Right lobe of liver (tissue), 6 donors: ENCODE measurements around the gene KIF12. TPM values are rescaled to one million over a fixed set of nuclear protein-coding genes. Genes with fewer than 3 reads are reported as not detected.
A peak's percentile ranks its signal among the peaks of the same experiment; 100 is the strongest.

Experiments used
- ATAC-seq, 4 donors: fragments of 200-7000 bp; cut with Tn5 transposase; one replicate each; pipeline ENCODE4 v1.9.1; 2020; ENCODE audit warnings: mild to moderate bottlenecking in 4 of 4, moderate library complexity in 4 of 4
- DNase-seq, 3 donors: peaks; one replicate each; pipeline ENCODE4 v3.0.0-alpha.2; 2020
- H3K27ac ChIP-seq, 3 donors: fragments of 200-600 bp; one replicate each; pipeline ENCODE4 v1.8.0; 2022
- H3K27me3 ChIP-seq, 2 donors: fragments of 200-600 bp; one replicate each; pipeline ENCODE4 v1.8.0; 2022
- H3K36me3 ChIP-seq, 4 donors: fragments of 200-600 bp; sonication (generic) in 1 of 4; one replicate each; pipeline versions ENCODE4 v1.5.1 to v1.8.0; 2017 to 2022; ENCODE audit warnings: control low read depth in 1 of 4
- H3K4me1 ChIP-seq, 4 donors: fragments of 200-600 bp; sonication (generic) in 1 of 4; one replicate each; pipeline versions ENCODE4 v1.5.1 to v1.8.0; 2017 to 2022; ENCODE audit warnings: control low read depth in 1 of 4
- H3K4me3 ChIP-seq, 3 donors: fragments of 200-600 bp; one replicate each; pipeline ENCODE4 v1.8.0; 2022
- H3K9me3 ChIP-seq, 4 donors: fragments of 200-600 bp; sonication (generic) in 1 of 4; one replicate each; pipeline versions ENCODE4 v1.5.1 to v1.8.0; 2017 to 2022; ENCODE audit warnings: control low read depth in 1 of 4
- CTCF ChIP-seq, 4 donors: fragments of 200-600 bp in 3 of 4; fragments of 450-650 bp in 1 of 4; IDR thresholded peaks; one replicate each; pipeline versions ENCODE4 v1.5.1 to v1.8.0; 2016 to 2022; ENCODE audit warnings: antibody characterized with exemption in 4 of 4, mild to moderate bottlenecking in 2 of 4
- POLR2A ChIP-seq: fragments of 450-650 bp; IDR thresholded peaks from one replicate; pipeline ENCODE4 v1.6.1; 2017; ENCODE audit warnings: antibody characterized with exemption, mild to moderate bottlenecking
- WGBS: methylation state at CpG from one replicate; pipeline ENCODE4 v1.1.6; 2018; ENCODE audit warnings: low coverage, low lambda C conversion rate; ENCODE audit not compliant: insufficient coverage; ENCODE audit errors: missing lambda C conversion rate; 5-methylcytosine and 5-hydroxymethylcytosine counted together
- intact Hi-C, 2 donors: fragments of 100-400 bp; cut with DNase I; formaldehyde crosslinking; loops; one replicate each; pipeline versions ENCODE4 v1.11.2 to v1.14.1; 2022
- total RNA-seq, 6 experiments: library from RNA; depleted of rRNA in 2 of 6; stranded (reverse); fragments of >200 nt in 2 of 6; fragmentation: NEBNext Ultra II Directional in 3 of 6; extraction: Animal tissue kit (Norgen Biotek cat#: 25700) in 3 of 6; gene quantifications; one replicate each; pipeline versions ENCODE4 v1.1.0 to v1.2.4, GENCODE V29; 2016 to 2023
- donor health status: DM: no; HTN: yes; CAD: no.
- donor health status: DM: no; HTN: no; CAD: no.
- donor health status: DM: no; HTN: no; CAD: no.
- donor health status: DM: no; HTN: yes; CAD: no.
- donor health status: DM: no; HTN: yes; CAD: no.

KIF12 gene
- total RNA-seq, 6 experiments from 2014 or later: 3.1 to 24.3 (median 14.2) TPM

- Histone ChIP-seq H3K4me1 (no peaks in the 10 kb centered on the region), H3K9me3 (no peaks in the 10 kb centered on the region), H3K27ac (no peak overlapping the region), H3K4me3 (no peak overlapping the region), H3K36me3 (peaks cover 0 to 5% (median 2%) of the 10 kb centered on the region in 4 donors), H3K27me3 (no peaks in the 10 kb centered on the region)
- no peak for ATAC-seq
- TF ChIP-seq POLR2A: no peak
- no peak for TF ChIP-seq CTCF (IDR thresholded peaks at IDR 0.05)
- intact Hi-C loops: no loop called here
- DNase-seq: peak in 1 of 3 donors; percentile 28
- 77% methylated on average over 3 of the region's 7 CpGs for WGBS
These were observed 47.4 kb downstream of the KIF12 start for GRCh38 chr9:114051706-114052105.

GRCh38 chr9:114051281-114051680 is 47.8 kb downstream of the KIF12 start:
- no peaks in the 10 kb centered on the region for H3K27me3 ChIP-seq
- 93% methylated on average over 8 of the region's 15 CpGs for WGBS

GRCh38 chr9:114050646-114051045 is 48.4 kb downstream of the KIF12 start:
- ATAC-seq: no peak

More at GRCh38 chr9:114051281-114051680, 47.8 kb downstream of the KIF12 start:
- ATAC-seq (no peak), DNase-seq (peak in 1 of 3 donors; percentile 35)
- TF ChIP-seq CTCF (IDR thresholded peaks at IDR 0.05) (no peak), POLR2A (no peak)
- intact Hi-C loops: no loop called here
- Histone ChIP-seq H3K9me3 (no peaks in the 10 kb centered on the region), H3K36me3 (peaks cover 0 to 5% (median 2%) of the 10 kb centered on the region in 4 donors), H3K4me3 (no peak overlapping the region), H3K4me1 (no peaks in the 10 kb centered on the region), H3K27ac (no peak overlapping the region)

GRCh38 chr9:114050226-114050568 is 48.9 kb downstream of the KIF12 start:
- intact Hi-C loops: no loop called here
- 75% methylated on average over 8 of the region's 11 CpGs for WGBS
- no peaks in the 10 kb centered on the region for H3K9me3 ChIP-seq
- DNase-seq (no peak), ATAC-seq (no peak)
- H3K4me1 ChIP-seq: no peaks in the 10 kb centered on the region
- H3K27ac ChIP-seq: no peak overlapping the region
- no peak overlapping the region for H3K4me3 ChIP-seq
- no peak for TF ChIP-seq POLR2A
- no peak for TF ChIP-seq CTCF (IDR thresholded peaks at IDR 0.05)
- no peaks in the 10 kb centered on the region for H3K27me3 ChIP-seq
- peaks cover 0 to 5% (median 2%) of the 10 kb centered on the region in 4 donors for H3K36me3 ChIP-seq

More at GRCh38 chr9:114050646-114051045, 48.4 kb downstream of the KIF12 start:
- Histone ChIP-seq H3K27ac (no peak overlapping the region), H3K36me3 (peaks cover 0 to 5% (median 2%) of the 10 kb centered on the region in 4 donors), H3K4me1 (no peaks in the 10 kb centered on the region), H3K27me3 (no peaks in the 10 kb centered on the region), H3K9me3 (no peaks in the 10 kb centered on the region), H3K4me3 (no peak overlapping the region)
- DNase-seq: peak in 1 of 3 donors; percentile 23
- intact Hi-C loops: no loop called here
- WGBS: 81% methylated on average over 4 of the region's 6 CpGs
- no peak for TF ChIP-seq POLR2A
- no peak for TF ChIP-seq CTCF (IDR thresholded peaks at IDR 0.05)
